ENCODE data around the gene BMERB1. TPM values are rescaled to one million over a fixed set of nuclear protein-coding genes. Genes with fewer than 3 reads are reported as not detected.
"Not testable (repeated sequence)": the region's sequence is repeated elsewhere in the genome, so short reads cannot be mapped to it uniquely, and the experiment has no call there.

Gene BMERB1
- total RNA-seq, 1 donor from 2014 or later = 47.9 TPM

GRCh38 chr16:15466886-15467781 lies 32.7 kb downstream of the BMERB1 start:
- Mint-ChIP-seq H3K4me3 (ENCODE audit: unreplicated experiment) (no peak overlapping the region), H3K4me1 (ENCODE audit: unreplicated experiment) (peaks cover 6% of the 10 kb centered on the region), H3K27me3 (ENCODE audit: unreplicated experiment) (no peaks in the 10 kb centered on the region), H3K27ac (ENCODE audit: unreplicated experiment) (no peak overlapping the region), H3K36me3 (ENCODE audit: unreplicated experiment) (peaks cover 13% of the 10 kb centered on the region), H3K9me3 (ENCODE audit: unreplicated experiment) (peaks cover 14% of the 10 kb centered on the region)
- no peak for DNase-seq (ENCODE audit: extremely low spot score, unreplicated experiment)
- no peak for TF ChIP-seq CTCF (IDR thresholded peaks at IDR 0.05)

- H3K4me3 Mint-ChIP-seq (ENCODE audit: unreplicated experiment); H3K9me3 Mint-ChIP-seq (ENCODE audit: unreplicated experiment); H3K27ac Mint-ChIP-seq (ENCODE audit: unreplicated experiment); H3K4me1 Mint-ChIP-seq (ENCODE audit: unreplicated experiment); H3K27me3 Mint-ChIP-seq (ENCODE audit: unreplicated experiment); DNase-seq (ENCODE audit: extremely low spot score, unreplicated experiment); H3K36me3 Mint-ChIP-seq (ENCODE audit: unreplicated experiment): not testable (repeated sequence)
These were observed 42.6 kb downstream of the BMERB1 start for GRCh38 chr16:15476971-15477370.

- H3K4me3 Mint-ChIP-seq (ENCODE audit: unreplicated experiment) = no peak overlapping the region
- peaks cover 13% of the 10 kb centered on the region for H3K4me1 Mint-ChIP-seq (ENCODE audit: unreplicated experiment)
- no peak for DNase-seq (ENCODE audit: extremely low spot score, unreplicated experiment)
- peaks cover 3% of the 10 kb centered on the region for H3K36me3 Mint-ChIP-seq (ENCODE audit: unreplicated experiment)
- TF ChIP-seq CTCF (IDR thresholded peaks at IDR 0.05) = no peak
- H3K27me3 Mint-ChIP-seq (ENCODE audit: unreplicated experiment) = no peaks in the 10 kb centered on the region
- no peak overlapping the region for H3K27ac Mint-ChIP-seq (ENCODE audit: unreplicated experiment)
- H3K9me3 Mint-ChIP-seq (ENCODE audit: unreplicated experiment) = no peaks in the 10 kb centered on the region
These were observed 43.4 kb downstream of the BMERB1 start for GRCh38 chr16:15477802-15478201.

- Mint-ChIP-seq H3K36me3 (ENCODE audit: unreplicated experiment) (no peaks in the 10 kb centered on the region), H3K27me3 (ENCODE audit: unreplicated experiment) (no peaks in the 10 kb centered on the region), H3K27ac (ENCODE audit: unreplicated experiment) (peak overlapping the region; percentile 54), H3K4me1 (ENCODE audit: unreplicated experiment) (peaks cover 14% of the 10 kb centered on the region), H3K9me3 (ENCODE audit: unreplicated experiment) (no peaks in the 10 kb centered on the region), H3K4me3 (ENCODE audit: unreplicated experiment) (no peak overlapping the region)
- peak; percentile 60 for DNase-seq (ENCODE audit: extremely low spot score, unreplicated experiment)
- TF ChIP-seq CTCF (IDR thresholded peaks at IDR 0.05) = peak; percentile 11
These were observed 47.8 kb downstream of the BMERB1 start for GRCh38 chr16:15482068-15482747.

GRCh38 chr16:15482748-15483298 lies 48.4 kb downstream of the BMERB1 start:
- H3K27ac Mint-ChIP-seq (ENCODE audit: unreplicated experiment) = peak overlapping the region; percentile 14
- TF ChIP-seq CTCF (IDR thresholded peaks at IDR 0.05) = no peak
- no peaks in the 10 kb centered on the region for H3K27me3 Mint-ChIP-seq (ENCODE audit: unreplicated experiment)

More at GRCh38 chr16:15482748-15483298, 48.4 kb downstream of the BMERB1 start:
- DNase-seq (ENCODE audit: extremely low spot score, unreplicated experiment) = no peak
- Mint-ChIP-seq H3K4me3 (ENCODE audit: unreplicated experiment) (no peak overlapping the region), H3K36me3 (ENCODE audit: unreplicated experiment) (no peaks in the 10 kb centered on the region), H3K4me1 (ENCODE audit: unreplicated experiment) (peaks cover 12% of the 10 kb centered on the region), H3K9me3 (ENCODE audit: unreplicated experiment) (no peaks in the 10 kb centered on the region)
